Measurements from ENCODE around the gene OTP. TPM values are rescaled to one million over a fixed set of nuclear protein-coding genes. Genes with fewer than 3 reads are reported as not detected.
"Not testable (repeated sequence)": the region's sequence is repeated elsewhere in the genome, so short reads cannot be mapped to it uniquely, and the experiment has no call there.

OTP gene
- total RNA-seq, 4 donors from 2014 or later: not detected

DNA sequence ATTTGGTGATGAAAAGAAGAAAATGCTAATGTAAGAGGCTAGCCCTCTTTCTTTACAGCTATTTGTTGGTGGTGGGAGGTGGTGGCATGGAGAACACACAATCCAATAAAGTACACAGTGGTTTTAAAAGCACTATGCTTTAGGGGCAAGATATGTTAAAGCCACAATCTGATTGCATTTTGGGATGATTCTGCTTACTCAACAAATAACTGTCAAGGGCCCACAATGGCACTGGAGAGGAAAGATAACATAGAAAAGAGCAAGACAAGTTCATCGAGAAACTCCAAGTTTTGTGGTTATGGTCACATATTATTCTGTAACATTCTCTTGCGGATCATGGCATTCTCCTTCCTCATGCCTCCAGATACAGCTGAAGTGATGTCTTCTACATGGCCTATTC is 38.8 kb downstream of the OTP start:
- DNase-seq (no peak), ATAC-seq (no peak)
- Histone ChIP-seq H3K4me3 (no peak overlapping the region), H3K27me3 (no peaks in the 10 kb centered on the region), H3K36me3 (no peaks in the 10 kb centered on the region), H3K4me1 (no peaks in the 10 kb centered on the region), H3K9me3 (no peaks in the 10 kb centered on the region), H3K27ac (no peak overlapping the region)
- intact Hi-C loops (cut with DNase I; ENCODE audit: low total_unique reads) (no loop called here), in situ Hi-C loops (cut with MboI; ENCODE audit: low sequenced_read_pairs in 4 of 4) (no loop called here)
- TF ChIP-seq POLR2A (IDR thresholded peaks at IDR 0.05): no peak
- TF ChIP-seq CTCF (IDR thresholded peaks at IDR 0.05 in 4 of 5, conservative IDR thresholded peaks at IDR 0.05 in 1 of 5): no peak

DNA sequence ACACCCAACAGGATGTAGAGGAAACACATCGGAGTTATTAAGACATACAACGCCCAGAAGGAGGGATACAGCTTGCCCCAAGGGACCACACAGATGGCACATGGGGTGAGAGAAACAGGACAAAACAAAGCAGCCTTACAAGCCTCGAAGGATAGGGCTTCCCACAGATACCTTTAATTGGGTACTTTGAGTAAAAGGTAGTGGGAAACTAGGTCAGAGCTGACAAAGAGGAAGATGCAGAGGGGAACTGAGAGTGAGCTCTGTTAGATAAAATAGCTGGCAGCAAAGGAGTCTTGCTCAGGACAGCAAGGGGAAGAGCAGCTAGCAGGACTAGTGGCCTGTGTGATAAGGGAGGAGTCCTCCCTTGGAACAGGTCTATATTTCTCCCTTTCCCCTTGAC is 48.2 kb downstream of the OTP start:
- Histone ChIP-seq H3K27ac (no peak overlapping the region), H3K27me3 (no peaks in the 10 kb centered on the region), H3K4me1 (no peaks in the 10 kb centered on the region), H3K36me3 (no peaks in the 10 kb centered on the region), H3K4me3 (no peak overlapping the region), H3K9me3 (no peaks in the 10 kb centered on the region)
- no peak for TF ChIP-seq POLR2A (IDR thresholded peaks at IDR 0.05)
- no peak for TF ChIP-seq CTCF (IDR thresholded peaks at IDR 0.05 in 4 of 5, conservative IDR thresholded peaks at IDR 0.05 in 1 of 5)
- ATAC-seq: no peak
- no peak for DNase-seq
- intact Hi-C loops (cut with DNase I; ENCODE audit: low total_unique reads): no loop called here
- in situ Hi-C loops (cut with MboI; ENCODE audit: low sequenced_read_pairs in 4 of 4): no loop called here

- Histone ChIP-seq H3K27ac (no peak overlapping the region), H3K9me3 (no peaks in the 10 kb centered on the region), H3K4me3 (no peak overlapping the region), H3K4me1 (no peaks in the 10 kb centered on the region), H3K27me3 (no peaks in the 10 kb centered on the region), H3K36me3 (no peaks in the 10 kb centered on the region)
- ATAC-seq (no peak), DNase-seq (no peak)
- in situ Hi-C loops (cut with MboI; ENCODE audit: low sequenced_read_pairs in 4 of 4) (no loop called here), intact Hi-C loops (cut with DNase I; ENCODE audit: low total_unique reads) (no loop called here)
- no peak for TF ChIP-seq POLR2A (IDR thresholded peaks at IDR 0.05)
- no peak for TF ChIP-seq CTCF (IDR thresholded peaks at IDR 0.05 in 4 of 5, conservative IDR thresholded peaks at IDR 0.05 in 1 of 5)
Observed at GRCh38 chr5:77588175-77588574, 50.3 kb downstream of the OTP start.

- Histone ChIP-seq H3K27ac (no peak overlapping the region), H3K36me3 (no peaks in the 10 kb centered on the region), H3K9me3 (no peaks in the 10 kb centered on the region), H3K4me3 (no peak overlapping the region), H3K27me3 (no peaks in the 10 kb centered on the region), H3K4me1 (no peaks in the 10 kb centered on the region)
- ATAC-seq (no peak), DNase-seq (no peak)
- TF ChIP-seq CTCF (IDR thresholded peaks at IDR 0.05 in 4 of 5, conservative IDR thresholded peaks at IDR 0.05 in 1 of 5): no peak
- no peak for TF ChIP-seq POLR2A (IDR thresholded peaks at IDR 0.05)
- in situ Hi-C loops (cut with MboI; ENCODE audit: low sequenced_read_pairs in 4 of 4) (no loop called here), intact Hi-C loops (cut with DNase I; ENCODE audit: low total_unique reads) (no loop called here)
Observed at GRCh38 chr5:77586101-77586500, 52.4 kb downstream of the OTP start.

- H3K4me1 ChIP-seq; H3K9me3 ChIP-seq; in situ Hi-C loops (cut with MboI; ENCODE audit: low sequenced_read_pairs in 4 of 4); H3K4me3 ChIP-seq; H3K36me3 ChIP-seq; ATAC-seq; H3K27ac ChIP-seq; intact Hi-C loops (cut with DNase I; ENCODE audit: low total_unique reads); H3K27me3 ChIP-seq; DNase-seq: not testable (repeated sequence)
Observed at GRCh38 chr5:77582143-77582542, 56.4 kb downstream of the OTP start.

Other genes starting within 250 kb of the OTP start
- gene WDR41, start 146.4 kb downstream of the OTP start, total RNA-seq: 10 to 100 TPM; 16.3 to 30.6 (median 19.2) TPM
- gene TBCA, start 137.6 kb upstream of the OTP start, total RNA-seq: 100 to 1,000 TPM in 1 of 4 donors, 10 to 100 TPM in 3; 63.7 to 106 (median 88.1) TPM

Measured in gastrocnemius medialis (tissue), 4 donors.